Neural cell (in vitro differentiated cells): ENCODE measurements around the gene PLA2G12B. TPM values are rescaled to one million over a fixed set of nuclear protein-coding genes. Genes with fewer than 3 reads are reported as not detected.

Source experiments
- H2AFZ ChIP-seq: fragments of 200-600, 300-800 bp; sonication (generic), shearing (Covaris generic); 2 replicates; pipeline ENCODE4 v1.6.0; 2014; ENCODE audit warnings: low read depth, mild to moderate bottlenecking, antibody characterized with exemption, low read length, moderate library complexity
- H3F3A ChIP-seq: fragments of 200-600 bp; shearing (Covaris generic); 2 replicates; pipeline ENCODE4 v1.6.1; 2016; ENCODE audit warnings: mild to moderate bottlenecking, moderate library complexity, mixed read lengths, antibody characterized with exemption, low read length; ENCODE audit not compliant: insufficient read depth, poor library complexity, severe bottlenecking
- H3K27ac ChIP-seq: fragments of 200-600, 300-800 bp; sonication (generic), shearing (Covaris generic); 2 replicates; pipeline ENCODE4 v1.5.1; 2014; ENCODE audit warnings: mild to moderate bottlenecking, low read length, moderate library complexity
- H3K27me3 ChIP-seq: fragments of 300-800, 200-600 bp; sonication (generic), shearing (Covaris generic); 2 replicates; pipeline ENCODE4 v1.6.0; 2014; ENCODE audit warnings: mild to moderate bottlenecking, low read depth, low read length, moderate library complexity; ENCODE audit not compliant: insufficient read depth
- H3K36me3 ChIP-seq: fragments of 300-800, 200-600 bp; sonication (generic), shearing (Covaris generic); 2 replicates; pipeline ENCODE4 v1.5.1; 2014; ENCODE audit warnings: mild to moderate bottlenecking, antibody characterized with exemption, low read length, moderate library complexity; ENCODE audit not compliant: insufficient read depth
- H3K4me2 ChIP-seq: fragments of 300-800, 200-600 bp; sonication (generic), shearing (Covaris generic); 2 replicates; pipeline ENCODE4 v1.6.0; 2014; ENCODE audit warnings: mild to moderate bottlenecking, low read length
- H3K4me3 ChIP-seq: fragments of 300-800, 200-600 bp; sonication (generic), shearing (Covaris generic); 2 replicates; pipeline ENCODE4 v1.5.1; 2014; ENCODE audit warnings: mild to moderate bottlenecking, low read length, moderate library complexity
- H3K79me2 ChIP-seq: fragments of 200-600 bp; shearing (Covaris generic); replicated peaks from 2 replicates; pipeline ENCODE4 v1.6.0; 2014; ENCODE audit warnings: mild to moderate bottlenecking, low read length, moderate library complexity; ENCODE audit not compliant: insufficient read depth
- H3K9ac ChIP-seq: fragments of 300-800, 200-600 bp; sonication (generic), shearing (Covaris generic); 2 replicates; pipeline ENCODE4 v1.6.1; 2016; ENCODE audit warnings: mild to moderate bottlenecking, low read length, mixed read lengths
- H3K9me2 ChIP-seq: fragments of 200-600 bp; shearing (Covaris generic); 2 replicates; pipeline ENCODE4 v1.6.1; 2016; ENCODE audit warnings: mild to moderate bottlenecking, low read length, mixed read lengths; ENCODE audit not compliant: insufficient read depth
- H3K9me3 ChIP-seq: fragments of 200-600, 300-800 bp; sonication (generic), shearing (Covaris generic); 2 replicates; pipeline ENCODE4 v1.6.1; 2016; ENCODE audit warnings: mild to moderate bottlenecking, mixed run types, low read length, moderate library complexity, mixed read lengths
- H4K20me1 ChIP-seq: fragments of 200-600 bp; shearing (Covaris generic); 2 replicates; pipeline ENCODE4 v1.6.1; 2016; ENCODE audit warnings: mild to moderate bottlenecking, mixed run types; ENCODE audit not compliant: insufficient read depth
- CTCF ChIP-seq: fragments of 450-650 bp; IDR thresholded peaks from 2 replicates; pipeline ENCODE4 v1.5.1; 2014; ENCODE audit warnings: antibody characterized with exemption, mild to moderate bottlenecking, moderate library complexity; ENCODE audit not compliant: poor library complexity, severe bottlenecking
- EP300 ChIP-seq: fragments of 450-650 bp; conservative IDR thresholded peaks from 2 replicates; pipeline ENCODE4 v1.6.1; 2014; ENCODE audit warnings: antibody characterized with exemption, mild to moderate bottlenecking, moderate library complexity; ENCODE audit not compliant: poor library complexity, severe bottlenecking
- EZH2 ChIP-seq: fragments of 200-600, 300-800 bp; shearing (Covaris generic), sonication (generic); IDR thresholded peaks from 2 replicates; pipeline ENCODE4 v1.6.1; 2014; ENCODE audit warnings: antibody characterized with exemption, low read length, borderline replicate concordance, mild to moderate bottlenecking; ENCODE audit not compliant: insufficient read depth, poor library complexity, severe bottlenecking
- MXI1 ChIP-seq: fragments of 450-650 bp; conservative IDR thresholded peaks from 2 replicates; pipeline ENCODE4 v1.6.1; 2014; ENCODE audit warnings: antibody characterized with exemption, mild to moderate bottlenecking; ENCODE audit not compliant: poor library complexity, severe bottlenecking
- POLR2AphosphoS5 ChIP-seq: IDR thresholded peaks from 2 replicates; pipeline ENCODE4 v1.6.1; 2012
- RAD21 ChIP-seq: fragments of 450-650 bp; conservative IDR thresholded peaks from 2 replicates; pipeline ENCODE4 v1.6.1; 2014; ENCODE audit warnings: antibody characterized with exemption, mild to moderate bottlenecking, moderate library complexity
- REST ChIP-seq: IDR thresholded peaks from 2 replicates; pipeline ENCODE4 v1.6.1; 2012; ENCODE audit warnings: borderline replicate concordance
- SMC3 ChIP-seq: fragments of 450-650 bp; conservative IDR thresholded peaks from 2 replicates; pipeline ENCODE4 v1.6.1; 2014; ENCODE audit warnings: antibody characterized with exemption, mild to moderate bottlenecking, moderate library complexity; ENCODE audit not compliant: poor library complexity
- TAF1 ChIP-seq: IDR thresholded peaks from 2 replicates; pipeline ENCODE4 v1.6.1; 2012; ENCODE audit warnings: low read depth
- polyA minus RNA-seq: library from RNA; depleted of rRNA, polyadenylated mRNA; stranded (reverse); fragments of >200 nt; gene quantifications from 2 replicates; pipeline ENCODE4 v1.2.3, GENCODE V29; 2014
- polyA plus RNA-seq: library from polyadenylated mRNA; depleted of rRNA; stranded (reverse); fragments of >200 nt; gene quantifications from 2 replicates; pipeline ENCODE4 v1.2.3, GENCODE V29; 2014

The PLA2G12B gene
- not detected in 2 replicates for polyA plus RNA-seq
- not detected in 2 replicates for polyA minus RNA-seq

GRCh38 chr10:72954596-72955554, at the start of gene PLA2G12B:
TSS of gene PLA2G12B (minus strand) at chr10:72954806. CDS start at chr10:72954685, 121 bp downstream.
- Histone ChIP-seq H3K9me2 (no peaks in the 10 kb centered on the region), H3K9me3 (no peaks in the 10 kb centered on the region), H3K4me2 (no peak within 1 kb of the TSS), H3K27ac (no peak within 1 kb of the TSS), H4K20me1 (no peaks in the 10 kb centered on the region), H3K36me3 (no peaks in the 10 kb centered on the region), H2AFZ (no peak within 1 kb of the TSS), H3K27me3 (no peaks in the 10 kb centered on the region), H3F3A (no peaks in the 10 kb centered on the region), H3K79me2 (no peaks in the 10 kb centered on the region), H3K4me3 (no peak within 1 kb of the TSS), H3K9ac (no peak within 1 kb of the TSS)
- TF ChIP-seq TAF1 (no peak), CTCF (no peak), REST (no peak), EZH2 (no peak), RAD21 (no peak), MXI1 (no peak)

- Histone ChIP-seq H3K4me2 (no peak overlapping the region), H3K9me2 (no peaks in the 10 kb centered on the region), H3K36me3 (no peaks in the 10 kb centered on the region), H3K27ac (no peak overlapping the region), H3F3A (no peaks in the 10 kb centered on the region), H3K27me3 (no peaks in the 10 kb centered on the region), H3K9me3 (no peaks in the 10 kb centered on the region), H3K79me2 (no peaks in the 10 kb centered on the region), H2AFZ (no peak overlapping the region), H3K4me3 (no peak overlapping the region), H4K20me1 (no peaks in the 10 kb centered on the region), H3K9ac (no peak overlapping the region)
- TF ChIP-seq TAF1 (no peak), CTCF (no peak), RAD21 (no peak), REST (no peak), SMC3 (no peak), MXI1 (no peak), EZH2 (no peak), EP300 (no peak), POLR2AphosphoS5 (no peak)
These were observed 49.2 kb upstream of the PLA2G12B start for GRCh38 chr10:73003822-73004221.
